GM12878 (cell line): Measurements from ENCODE around the gene TM4SF4. TPM values are rescaled to one million over a fixed set of nuclear protein-coding genes. Genes with fewer than 3 reads are reported as not detected.

Experiments used
- ATAC-seq: fragments of 200-7000 bp; cut with Tn5 transposase; 3 replicates; pipeline ENCODE4 v1.9.1; 2020; ENCODE audit warnings: mild to moderate bottlenecking, moderate library complexity
- BruUV-seq: library from RNA; stranded (reverse); fragments of 400-500 nt; replicated peaks from 2 replicates; lab custom pipeline; 2021; lab: Mats Ljungman, UMichigan
- CTCF ChIA-PET: fragments of 300-600 bp; sonication (Branson Sonifier 250); formaldehyde crosslinking; extraction: SDS; loops from one replicate; lab custom pipeline; 2021; ENCODE audit warnings: inconsistent platforms; lab: Yijun Ruan, JAX
- POLR2A ChIA-PET: fragments of 350-600 bp; formaldehyde crosslinking; extraction: SDS; loops from one replicate; lab custom pipeline; 2021; ENCODE audit warnings: inconsistent platforms; lab: Charles Lee
- RAD21 ChIA-PET: fragments of 300-600 bp; sonication (Branson Sonifier 250); formaldehyde crosslinking; loops from one replicate; lab custom pipeline; 2023; ENCODE audit warnings: antibody characterized with exemption; ENCODE audit not compliant: unreplicated experiment; lab: Charles Lee
- SMC1A ChIA-PET: fragments of 300-600 bp; sonication (Branson Sonifier 250); formaldehyde crosslinking; loops from one replicate; lab custom pipeline; 2023; ENCODE audit not compliant: unreplicated experiment, uncharacterized antibody; lab: Charles Lee
- DNase-seq: peaks from one replicate; pipeline ENCODE4 v3.0.0-alpha.2; 2011; ENCODE audit warnings: low read depth, low spot score
- FAIRE-seq: peaks from 3 replicates; lab custom pipeline; 2011; peaks lifted over from hg19 to GRCh38; lab: Jason Lieb, UNC
- H2AFZ ChIP-seq: 2 replicates; pipeline ENCODE4 v1.6.0; 2011; ENCODE audit warnings: low read depth, low read length, control low read depth; ENCODE audit not compliant: control insufficient read depth
- H3K27ac ChIP-seq: 2 replicates; pipeline ENCODE4 v1.5.1; 2011; ENCODE audit warnings: control low read depth; ENCODE audit not compliant: control insufficient read depth, insufficient read depth
- H3K27me3 ChIP-seq, 2 experiments: replicated peaks in 1 of 2; 2 replicates each; pipeline versions ENCODE4 v1.6.0 to v1.6.1; 2011; ENCODE audit warnings: low read length in 1 of 2; ENCODE audit not compliant: control insufficient read depth in 2 of 2, insufficient read depth in 2 of 2
- H3K36me3 ChIP-seq, 2 experiments: 2 replicates each; pipeline ENCODE4 v1.5.1; 2011; ENCODE audit warnings: low read length in 1 of 2; ENCODE audit not compliant: control insufficient read depth in 2 of 2, insufficient read depth in 2 of 2
- H3K4me1 ChIP-seq: 2 replicates; pipeline ENCODE4 v1.6.1; 2011; ENCODE audit warnings: mild to moderate bottlenecking, low read length, moderate library complexity, mixed read lengths; ENCODE audit not compliant: control insufficient read depth, insufficient read depth
- H3K4me2 ChIP-seq: 2 replicates; pipeline ENCODE4 v1.6.0; 2011; ENCODE audit warnings: control low read depth; ENCODE audit not compliant: control insufficient read depth, insufficient read depth
- H3K4me3 ChIP-seq: fragments of 200-600 bp; sonication (generic); 2 replicates; pipeline ENCODE4 v1.5.1; 2016
- H3K79me2 ChIP-seq: 2 replicates; pipeline ENCODE4 v1.6.0; 2011; ENCODE audit warnings: low read length; ENCODE audit not compliant: control insufficient read depth, insufficient read depth
- H3K9ac ChIP-seq: 2 replicates; pipeline ENCODE4 v1.8.0; 2011; ENCODE audit warnings: low read length, control low read depth, mixed read lengths; ENCODE audit not compliant: control insufficient read depth, insufficient read depth
- H3K9me3 ChIP-seq: replicated peaks from 3 replicates; pipeline ENCODE4 v1.5.1; 2011; ENCODE audit warnings: mild to moderate bottlenecking, low read length; ENCODE audit not compliant: control insufficient read depth, insufficient read depth
- H4K20me1 ChIP-seq: 2 replicates; pipeline ENCODE4 v1.6.0; 2011; ENCODE audit not compliant: control insufficient read depth, insufficient read depth
- ATF3 ChIP-seq: IDR thresholded peaks from 2 replicates; pipeline ENCODE4 v1.6.1; 2011; ENCODE audit warnings: low read depth, mild to moderate bottlenecking, low read length, moderate library complexity, borderline replicate concordance; ENCODE audit errors: extremely low read depth
- CREM ChIP-seq: IDR thresholded peaks from 2 replicates; pipeline ENCODE4 v1.6.1; 2014; ENCODE audit warnings: antibody characterized with exemption, low read depth
- HSF1 ChIP-seq: fragments of 150-350 bp; IDR thresholded peaks from 2 replicates; pipeline ENCODE4 v1.6.1; 2014; ENCODE audit warnings: mild to moderate bottlenecking, low read depth, low read length
- JUNB ChIP-seq: IDR thresholded peaks from 2 replicates; pipeline ENCODE4 v1.6.1; 2016; ENCODE audit warnings: antibody characterized with exemption, mild to moderate bottlenecking
- MAX ChIP-seq: IDR thresholded peaks from 2 replicates; pipeline ENCODE4 v1.6.1; 2012; ENCODE audit warnings: low read depth, low read length, improper control_type of control experiment
- POLR2A ChIP-seq: IDR thresholded peaks from 2 replicates; pipeline ENCODE4 v1.6.1; 2011; ENCODE audit warnings: low read depth, mild to moderate bottlenecking, low read length
- POLR2AphosphoS2 ChIP-seq: IDR thresholded peaks from 2 replicates; pipeline ENCODE4 v1.6.1; 2011; ENCODE audit warnings: low read depth, mild to moderate bottlenecking, low read length, improper control_type of control experiment, moderate library complexity
- RELA ChIP-seq: fragments of 450-650 bp; IDR thresholded peaks from 2 replicates; pipeline ENCODE4 v1.8.0; 2014; ENCODE audit warnings: borderline replicate concordance; ENCODE audit not compliant: partially characterized antibody
- SP1 ChIP-seq: IDR thresholded peaks from one replicate; pipeline ENCODE4 v1.6.1; 2011; ENCODE audit warnings: low read depth, low read length
- SREBF2 ChIP-seq: IDR thresholded peaks from 2 replicates; pipeline ENCODE4 v1.6.1; 2012; ENCODE audit warnings: mild to moderate bottlenecking, low read length
- TCF7 ChIP-seq: IDR thresholded peaks from 2 replicates; pipeline ENCODE4 v1.6.1; 2014; ENCODE audit warnings: antibody characterized with exemption, borderline replicate concordance
- ZNF217 ChIP-seq: fragments of 450-650 bp; IDR thresholded peaks from 2 replicates; pipeline ENCODE4 v1.6.1; 2017; ENCODE audit warnings: antibody characterized with exemption, mild to moderate bottlenecking
- ZNF687 ChIP-seq: fragments of 450-650 bp; IDR thresholded peaks from 2 replicates; pipeline ENCODE4 v1.6.1; 2017; ENCODE audit warnings: mild to moderate bottlenecking, moderate library complexity
- ZSCAN29 ChIP-seq: fragments of 450-650 bp; IDR thresholded peaks from 2 replicates; pipeline ENCODE4 v1.6.1; 2017; ENCODE audit warnings: mild to moderate bottlenecking, moderate library complexity
- WGBS: methylation state at CpG from one replicate; pipeline ENCODE4 v1.1.6; 2016; ENCODE audit warnings: low lambda C conversion rate; ENCODE audit not compliant: insufficient replicate concordance, insufficient coverage; ENCODE audit errors: missing lambda C conversion rate; 5-methylcytosine and 5-hydroxymethylcytosine counted together
- in situ Hi-C: fragments of 300-500 bp; cut with MboI; formaldehyde crosslinking; loops from 9 replicates; pipeline ENCODE4 v1.14.3; 2018; ENCODE audit warnings: mixed read lengths
- intact Hi-C: fragments of 100-400 bp; cut with micrococcal nuclease; formaldehyde crosslinking; loops from one replicate; pipeline ENCODE4 v1.14.2; 2022; ENCODE audit not compliant: unreplicated experiment
- polyA plus RNA-seq, 11 experiments: library from polyadenylated mRNA; depleted of rRNA in 4 of 11; unstranded in 6 of 11; stranded (reverse) in 5 of 11; fragments of >200 nt; fragmentation: Nextera tagmentation in 4 of 11; fragmentation: Illumina TruSeq in 1 of 11; extraction: Ambion mirVana in 4 of 11; extraction: Trizol in 1 of 11; gene quantifications; 1 replicate in 1 of 11; 2 replicates in 10 of 11; pipeline versions ENCODE4 v1.2.1 to v1.2.3, GENCODE V29; 2011 to 2016; ENCODE audit warnings: inconsistent platforms in 2 of 11, missing spikeins in 2 of 11, low read depth in 1 of 11
- total RNA-seq, 4 experiments: library from RNA; depleted of rRNA in 3 of 4; stranded (reverse); fragments of >200 nt in 3 of 4; fragmentation: Illumina TruSeq in 1 of 4; extraction: Trizol in 1 of 4; gene quantifications; 2 replicates each; pipeline versions ENCODE4 v1.2.1 to v1.2.3, GENCODE V29; 2013 to 2021

TM4SF4 gene
- total and polyA plus RNA-seq, 10 of the 15 experiments (the other 5 are each of a cell fraction or from before 2014, with no cell fraction given) = 0.06 to 1.3 TPM; not detected in 8

GRCh38 chr3:149473357-149474249 lies 894 bp upstream of the TM4SF4 start (continued):
- no peak for TF ChIP-seq HSF1

- H2AFZ ChIP-seq = no peak overlapping the region
- H3K79me2 ChIP-seq = no peaks in the 10 kb centered on the region
- intact Hi-C loops = no loop called here
- H3K36me3 ChIP-seq = no peaks in the 10 kb centered on the region
- H3K4me1 ChIP-seq = no peaks in the 10 kb centered on the region
- FAIRE-seq (no peak), DNase-seq (no peak), ATAC-seq (no peak)
- H3K27ac ChIP-seq = no peak overlapping the region
- ChIA-PET POLR2A (no interaction called here), CTCF (interaction anchor here (3.4 kb wide), 1 partner anchor 14 kb away, joined by 14 read pairs; no protein-coding TSS in a partner anchor), SMC1A (interaction anchor here (0.9 kb wide), 1 partner anchor 35 kb away, joined by 3 read pairs; no protein-coding TSS in a partner anchor), RAD21 (interaction anchor here (1.6 to 1.7 kb wide), 2 partner anchors 33 to 59 kb away, joined by 3 to 4 read pairs; no protein-coding TSS in a partner anchor)
- no TSS peak for BruUV-seq
- H3K9me3 ChIP-seq = no peaks in the 10 kb centered on the region
- H3K9ac ChIP-seq = no peak overlapping the region
- no peaks in the 10 kb centered on the region for H4K20me1 ChIP-seq
- H3K4me3 ChIP-seq = no peak overlapping the region
- WGBS = 65% methylated on average over 7 of the region's 7 CpGs
- in situ Hi-C loops = no loop called here
- no peak for TF ChIP-seq RELA
- no peak for TF ChIP-seq ZSCAN29
- no peak for TF ChIP-seq CREM
- no peak for TF ChIP-seq SREBF2
- TF ChIP-seq ATF3 = no peak
- TF ChIP-seq POLR2A = no peak
- TF ChIP-seq ZNF217 = no peak
- TF ChIP-seq MAX = no peak
- no peak for TF ChIP-seq SP1
- TF ChIP-seq TCF7 = no peak
- no peak for TF ChIP-seq POLR2AphosphoS2
- TF ChIP-seq JUNB = no peak
- TF ChIP-seq ZNF687 = no peak
- H3K4me2 ChIP-seq = no peak overlapping the region
- H3K27me3 ChIP-seq = no peaks in the 10 kb centered on the region
Measured at GRCh38 chr3:149475451-149476060, 1.1 kb downstream of the TM4SF4 start.
